DOHH2 (cell line): ENCODE measurements around the gene GAGE12G.

Experiments used
- H3F3A ChIP-seq: fragments of 200-600 bp; sonication (generic), shearing (Covaris generic); 2 replicates; pipeline ENCODE4 v1.6.0; 2016; ENCODE audit warnings: antibody characterized with exemption, mild to moderate bottlenecking; ENCODE audit not compliant: control insufficient read depth, insufficient read depth
- H3K27ac ChIP-seq: fragments of 200-600 bp; sonication (generic); 2 replicates; pipeline ENCODE4 v1.5.1; 2014; ENCODE audit warnings: low read depth, mild to moderate bottlenecking, low read length, moderate library complexity
- H3K27me3 ChIP-seq: fragments of 200-600 bp; sonication (generic); 2 replicates; pipeline ENCODE4 v1.6.1; 2014; ENCODE audit warnings: mild to moderate bottlenecking, low read length, mixed read lengths; ENCODE audit not compliant: control insufficient read depth
- H3K36me3 ChIP-seq: fragments of 200-600 bp; sonication (generic); 2 replicates; pipeline ENCODE4 v1.6.1; 2014; ENCODE audit warnings: mild to moderate bottlenecking, low read length, moderate library complexity, mixed read lengths; ENCODE audit not compliant: control insufficient read depth
- H3K4me1 ChIP-seq: fragments of 200-600 bp; sonication (generic); 2 replicates; pipeline ENCODE4 v1.6.1; 2014; ENCODE audit warnings: mild to moderate bottlenecking, low read length, mixed read lengths; ENCODE audit not compliant: control insufficient read depth
- H3K4me2 ChIP-seq: fragments of 200-600 bp; sonication (generic); 2 replicates; pipeline ENCODE4 v1.6.0; 2014; ENCODE audit warnings: mild to moderate bottlenecking, low read length, moderate library complexity
- H3K4me3 ChIP-seq: fragments of 200-600 bp; sonication (generic); 2 replicates; pipeline ENCODE4 v1.5.1; 2014; ENCODE audit warnings: mild to moderate bottlenecking, low read length, mixed read lengths
- H3K79me2 ChIP-seq: fragments of 200-600 bp; sonication (generic); 2 replicates; pipeline ENCODE4 v1.6.1; 2014; ENCODE audit warnings: mild to moderate bottlenecking, low read length, mixed read lengths; ENCODE audit not compliant: control insufficient read depth
- H3K9me2 ChIP-seq: fragments of 200-600 bp; sonication (generic); replicated peaks from 2 replicates; pipeline ENCODE4 v1.6.1; 2014; ENCODE audit warnings: mild to moderate bottlenecking, low read length, mixed read lengths; ENCODE audit not compliant: control insufficient read depth
- H3K9me3 ChIP-seq: fragments of 200-600 bp; sonication (generic); 2 replicates; pipeline ENCODE4 v1.6.1; 2014; ENCODE audit warnings: antibody characterized with exemption, low read length, mixed read lengths; ENCODE audit not compliant: control insufficient read depth, insufficient read depth
- H4K20me1 ChIP-seq: fragments of 200-600 bp; sonication (generic); 2 replicates; pipeline ENCODE4 v1.6.0; 2014; ENCODE audit warnings: low read depth, mild to moderate bottlenecking, antibody characterized with exemption, low read length, moderate library complexity; ENCODE audit not compliant: control insufficient read depth, insufficient read depth
- CTCF ChIP-seq: fragments of 200-600 bp; sonication (generic); IDR thresholded peaks from one replicate; pipeline ENCODE4 v1.5.1; 2014; ENCODE audit warnings: antibody characterized with exemption, mild to moderate bottlenecking, low read depth, low read length; ENCODE audit not compliant: poor library complexity, severe bottlenecking
- EZH2phosphoT487 ChIP-seq: fragments of 200-600 bp; sonication (generic); IDR thresholded peaks from 2 replicates; pipeline ENCODE4 v1.6.1; 2017; ENCODE audit warnings: borderline replicate concordance, mild to moderate bottlenecking, antibody characterized with exemption, low read length, moderate library complexity, mixed read lengths

The GAGE12G gene

GRCh38 chrX:49618574-49618973, 48.4 kb downstream of the GAGE12G start:
- no peaks in the 10 kb centered on the region for H3K27me3 ChIP-seq
- H3K27ac ChIP-seq, result no peak overlapping the region
- no peaks in the 10 kb centered on the region for H3K79me2 ChIP-seq
- H3K9me2 ChIP-seq, result no peaks in the 10 kb centered on the region
- no peak overlapping the region for H3K4me2 ChIP-seq
- no peaks in the 10 kb centered on the region for H3K4me1 ChIP-seq
- no peaks in the 10 kb centered on the region for H3K36me3 ChIP-seq
- H4K20me1 ChIP-seq, result no peaks in the 10 kb centered on the region
- TF ChIP-seq CTCF (no peak), EZH2phosphoT487 (no peak)
- no peak overlapping the region for H3K4me3 ChIP-seq
- H3F3A ChIP-seq, result no peaks in the 10 kb centered on the region
- H3K9me3 ChIP-seq, result no peaks in the 10 kb centered on the region
